ENCODE results near the gene DYNC1I1.

The DYNC1I1 gene

DNA sequence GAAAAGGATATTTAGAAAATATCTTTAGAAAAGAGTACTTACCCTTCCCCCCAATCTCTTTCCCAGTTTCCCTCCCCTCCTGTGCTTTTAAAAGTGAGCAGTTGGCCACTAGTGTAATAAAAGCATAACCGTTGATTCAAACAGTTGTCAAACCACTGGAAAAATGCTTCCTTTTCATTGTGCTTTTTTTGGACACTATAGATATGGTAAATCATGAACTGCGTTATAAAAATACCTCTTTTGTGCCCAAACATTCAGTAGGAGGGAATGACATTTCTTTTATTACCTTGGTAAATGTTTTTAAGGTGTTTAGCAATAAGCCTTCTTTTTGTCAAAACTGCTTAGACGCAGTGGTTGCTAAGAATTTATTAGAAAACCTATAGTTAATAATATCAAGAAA lies 317.2 kb downstream of the DYNC1I1 start:
- DNase-seq (ENCODE audit: extremely low spot score), result no peak
- CTCF ChIA-PET, result no interaction called here
- TF ChIP-seq, protein P1, sequence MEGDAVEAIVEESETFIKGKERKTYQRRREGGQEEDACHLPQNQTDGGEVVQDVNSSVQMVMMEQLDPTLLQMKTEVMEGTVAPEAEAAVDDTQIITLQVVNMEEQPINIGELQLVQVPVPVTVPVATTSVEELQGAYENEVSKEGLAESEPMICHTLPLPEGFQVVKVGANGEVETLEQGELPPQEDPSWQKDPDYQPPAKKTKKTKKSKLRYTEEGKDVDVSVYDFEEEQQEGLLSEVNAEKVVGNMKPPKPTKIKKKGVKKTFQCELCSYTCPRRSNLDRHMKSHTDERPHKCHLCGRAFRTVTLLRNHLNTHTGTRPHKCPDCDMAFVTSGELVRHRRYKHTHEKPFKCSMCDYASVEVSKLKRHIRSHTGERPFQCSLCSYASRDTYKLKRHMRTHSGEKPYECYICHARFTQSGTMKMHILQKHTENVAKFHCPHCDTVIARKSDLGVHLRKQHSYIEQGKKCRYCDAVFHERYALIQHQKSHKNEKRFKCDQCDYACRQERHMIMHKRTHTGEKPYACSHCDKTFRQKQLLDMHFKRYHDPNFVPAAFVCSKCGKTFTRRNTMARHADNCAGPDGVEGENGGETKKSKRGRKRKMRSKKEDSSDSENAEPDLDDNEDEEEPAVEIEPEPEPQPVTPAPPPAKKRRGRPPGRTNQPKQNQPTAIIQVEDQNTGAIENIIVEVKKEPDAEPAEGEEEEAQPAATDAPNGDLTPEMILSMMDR (IDR thresholded peaks at IDR 0.05; ENCODE audit: control extremely low read depth, extremely low read depth, low read depth, missing control alignments), result no peak
- POLR2A ChIA-PET, result no interaction called here

DNA sequence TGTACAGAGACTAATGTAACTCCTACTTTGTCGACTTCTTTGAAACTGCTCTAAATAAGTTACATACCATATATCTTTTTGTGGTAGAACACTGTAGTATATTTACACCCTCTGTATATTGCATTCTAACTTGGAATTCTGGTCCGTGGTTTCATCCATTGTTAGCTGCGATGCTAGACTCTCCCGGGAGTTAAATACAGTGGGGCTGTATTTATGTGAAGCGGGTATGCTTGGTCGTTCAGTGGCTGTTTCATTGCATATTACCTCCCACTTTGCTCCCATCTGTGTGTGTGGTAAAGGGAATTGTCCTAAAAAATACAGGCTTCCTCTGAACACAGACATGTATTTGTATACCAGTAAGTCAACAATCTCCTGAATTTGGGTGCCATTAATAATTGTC lies 318.4 kb downstream of the DYNC1I1 start:
- DNase-seq (ENCODE audit: extremely low spot score), result no peak
- CTCF ChIA-PET, result no interaction called here
- TF ChIP-seq, protein P1 (IDR thresholded peaks at IDR 0.05; ENCODE audit: control extremely low read depth, extremely low read depth, low read depth, missing control alignments), result no peak
- POLR2A ChIA-PET, result no interaction called here

DNA sequence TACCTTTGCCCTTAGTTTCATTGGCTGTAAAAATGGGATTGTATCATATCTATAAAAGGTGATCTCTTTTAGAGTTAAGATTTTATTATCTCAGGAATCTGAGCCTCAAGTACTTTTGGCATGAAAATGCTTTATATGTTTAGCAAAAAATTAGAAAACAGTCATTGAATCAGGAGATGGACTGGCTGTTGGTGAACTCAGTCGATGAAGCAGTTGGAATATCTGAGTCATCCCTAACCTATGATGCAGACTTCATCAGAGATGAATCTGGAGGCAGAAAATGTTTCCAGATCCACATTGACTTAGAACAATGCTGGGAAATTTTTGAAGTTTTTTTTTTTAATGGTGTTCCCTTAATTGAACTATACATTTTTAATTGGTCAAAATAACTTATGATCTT lies 321.1 kb downstream of the DYNC1I1 start:
- TF ChIP-seq, protein P1 (IDR thresholded peaks at IDR 0.05; ENCODE audit: control extremely low read depth, extremely low read depth, low read depth, missing control alignments), result no peak
- no peak for DNase-seq (ENCODE audit: extremely low spot score)
- ChIA-PET POLR2A (no interaction called here), CTCF (no interaction called here)

DNA sequence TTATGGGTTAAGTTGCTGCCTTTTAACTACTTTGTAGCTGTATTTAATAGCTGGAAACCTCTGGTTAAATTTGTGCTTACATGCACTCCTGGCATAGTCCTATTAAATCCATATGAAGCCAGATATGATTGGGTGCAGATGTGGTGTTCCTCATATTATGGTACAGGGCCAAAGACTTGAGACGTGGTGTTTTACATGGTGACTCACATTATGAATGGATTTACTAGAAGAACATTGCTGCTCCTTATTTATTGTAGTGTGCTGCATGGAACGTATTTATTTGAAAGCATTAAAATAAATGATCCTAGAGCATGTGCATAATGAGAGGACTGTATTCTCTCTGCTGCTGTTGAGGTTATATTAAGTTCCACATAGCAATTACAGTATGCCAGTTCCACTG lies 325.5 kb downstream of the DYNC1I1 start:
- ChIA-PET CTCF (interaction anchor here (1.3 kb wide), 1 partner anchor 11 kb away, joined by 3 read pairs; no protein-coding TSS in a partner anchor), POLR2A (no interaction called here)
- TF ChIP-seq, protein P1 (IDR thresholded peaks at IDR 0.05; ENCODE audit: control extremely low read depth, extremely low read depth, low read depth, missing control alignments), result no peak
- DNase-seq (ENCODE audit: extremely low spot score), result no peak

DNA sequence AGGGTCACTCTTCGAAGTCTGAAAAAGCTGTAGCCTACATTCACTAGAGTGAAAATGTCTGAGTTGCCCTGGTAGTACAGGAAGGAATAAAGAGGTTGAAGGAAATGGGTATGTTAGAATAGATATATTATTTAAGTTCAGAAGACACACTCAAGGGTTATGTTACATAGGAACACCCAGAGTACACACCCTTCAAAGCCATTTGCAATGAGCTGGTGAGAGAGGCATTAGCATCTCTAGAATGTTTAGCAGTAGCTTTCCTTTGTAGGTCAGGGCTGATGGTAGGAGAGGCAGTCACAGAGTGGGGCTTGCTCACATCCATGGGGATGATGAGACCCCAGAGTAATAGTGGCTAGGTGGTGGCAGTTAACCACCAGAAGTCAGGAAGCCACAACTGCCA lies 328.4 kb downstream of the DYNC1I1 start:
- TF ChIP-seq, protein P1 (IDR thresholded peaks at IDR 0.05; ENCODE audit: control extremely low read depth, extremely low read depth, low read depth, missing control alignments), result no peak
- no peak for DNase-seq (ENCODE audit: extremely low spot score)
- CTCF ChIA-PET, result interaction anchor here (0.8 kb wide), 1 partner anchor 11 kb away, joined by 3 read pairs; no protein-coding TSS in a partner anchor
- POLR2A ChIA-PET, result no interaction called here

DNA sequence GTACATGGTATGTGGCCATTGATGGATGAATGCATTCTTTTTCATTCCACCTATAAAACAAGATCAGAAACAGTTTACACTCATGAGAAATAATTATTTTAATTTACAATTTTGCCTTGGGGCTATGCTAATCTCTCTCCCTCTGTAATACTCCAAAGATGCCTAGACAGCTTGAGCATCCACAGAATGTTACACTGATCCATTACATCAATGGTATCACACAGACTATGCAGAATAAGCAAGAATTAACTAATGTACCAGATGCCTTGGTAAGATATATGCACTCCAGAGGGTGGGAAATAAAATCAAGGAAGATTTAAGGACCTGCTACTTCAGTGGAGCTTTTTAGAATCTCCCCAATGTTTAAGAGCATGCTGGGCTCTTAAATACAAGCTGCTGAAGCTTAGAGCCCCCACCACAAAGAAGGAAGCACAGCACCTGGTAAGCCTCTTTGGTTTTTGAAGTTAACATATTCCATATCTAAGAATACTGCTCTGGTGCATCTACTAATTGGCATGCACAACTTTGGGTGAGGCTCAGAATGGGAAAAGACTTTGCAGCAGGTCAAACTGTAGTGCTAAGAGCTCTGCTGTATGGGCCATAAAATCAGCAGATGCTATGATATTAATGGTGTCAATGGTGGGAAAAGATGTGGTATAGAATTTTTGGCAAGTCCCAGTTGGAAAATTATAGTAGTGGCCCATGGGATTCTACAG lies 329.9 kb downstream of the DYNC1I1 start:
- ChIA-PET POLR2A (no interaction called here), CTCF (interaction anchor here (1.0 to 1.4 kb wide), 3 partner anchors 10 to 962 kb away, joined by 3 to 6 read pairs (median 3); no protein-coding TSS in a partner anchor)
- TF ChIP-seq, protein P1 (IDR thresholded peaks at IDR 0.05; ENCODE audit: control extremely low read depth, extremely low read depth, low read depth, missing control alignments), result no peak
- DNase-seq (ENCODE audit: extremely low spot score), result no peak

Measured in GM10248 (cell line).